B cell (primary cell): Measurements from ENCODE around the gene SPEN.

Source experiments
- CTCF ChIP-seq: fragments of 200-600 bp; IDR thresholded peaks from one replicate; pipeline ENCODE4 v1.8.0; 2022; ENCODE audit warnings: antibody characterized with exemption, mild to moderate bottlenecking
- EZH2 ChIP-seq: IDR thresholded peaks from 2 replicates; pipeline ENCODE4 v1.6.1; 2012; ENCODE audit warnings: borderline replicate concordance, low read depth, mild to moderate bottlenecking, moderate library complexity, low read length; ENCODE audit not compliant: insufficient read depth, poor library complexity, severe bottlenecking

DNA sequence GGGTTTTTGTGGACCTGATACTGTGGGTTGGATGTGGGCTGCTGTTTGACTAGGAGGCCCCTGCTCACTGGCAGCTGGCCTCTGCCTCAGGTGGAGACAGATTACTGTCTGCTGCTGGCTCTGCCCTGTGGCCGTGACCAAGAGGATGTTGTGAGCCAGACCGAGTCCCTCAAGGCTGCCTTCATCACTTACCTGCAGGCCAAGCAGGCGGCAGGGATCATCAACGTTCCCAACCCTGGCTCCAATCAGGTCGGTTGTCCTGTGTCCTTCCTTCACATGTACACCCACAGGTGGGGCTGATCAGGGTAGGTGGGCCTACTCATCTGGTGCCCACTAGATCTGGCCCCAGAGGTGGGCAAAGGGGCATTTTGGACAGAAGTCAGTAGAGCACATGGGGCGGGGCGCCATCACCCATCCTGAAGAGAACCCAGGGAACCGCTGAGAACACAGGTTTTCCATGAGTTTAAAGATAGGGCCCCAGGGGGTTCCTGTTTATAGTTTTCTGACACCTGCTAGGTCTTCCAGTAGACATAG, 91.2 kb downstream of the SPEN start:
- TF ChIP-seq CTCF (no peak), EZH2 (no peak)
